ENCODE results near the gene MYPN.

The MYPN gene

DNA sequence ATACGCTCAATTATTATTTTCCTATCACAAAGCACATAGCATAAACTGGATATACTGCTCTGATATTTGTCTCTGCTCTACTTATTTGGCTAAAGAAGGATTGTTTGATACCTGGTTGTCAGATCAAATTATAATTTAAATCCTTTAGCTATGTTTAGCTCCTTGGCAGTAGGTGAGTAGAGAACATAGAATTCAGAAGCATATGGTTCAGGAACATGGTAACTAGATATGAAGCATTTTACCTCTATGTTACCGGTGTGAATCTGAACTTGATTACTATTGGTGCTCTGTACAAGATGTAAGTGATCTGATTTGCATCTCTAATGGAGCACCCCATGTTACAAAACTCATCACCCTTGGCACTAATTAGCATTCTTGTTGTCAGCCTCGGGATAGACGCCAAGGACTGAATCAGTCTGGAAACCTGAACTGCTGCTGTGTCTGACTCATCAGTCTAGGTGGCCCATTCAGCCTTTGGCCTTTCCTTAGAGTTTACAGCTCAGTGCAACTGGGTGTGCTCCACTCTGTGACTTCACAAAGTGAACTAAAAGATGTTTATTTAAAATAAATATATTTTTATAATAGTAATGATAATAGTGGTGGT lies 12.3 kb upstream of the MYPN start:
- no peak overlapping the region for H3K4me3 ChIP-seq (ENCODE audit: low read depth, low read length)
- no peaks in the 10 kb centered on the region for H3K27me3 ChIP-seq (ENCODE audit: control insufficient read depth, insufficient read depth, low read length)
- no peak overlapping the region for H3K9ac ChIP-seq (ENCODE audit: low read depth, low read length)
- no peaks in the 10 kb centered on the region for H3K9me3 ChIP-seq (ENCODE audit: control insufficient read depth, insufficient read depth, low read length)
- H3K36me3 ChIP-seq (ENCODE audit: control insufficient read depth, insufficient read depth, low read length) = no peaks in the 10 kb centered on the region
- no peaks in the 10 kb centered on the region for H3K4me1 ChIP-seq (ENCODE audit: control insufficient read depth, insufficient read depth, low read length)

GRCh38 chr10:68099736-68100135 lies 9.6 kb upstream of the MYPN start:
- no peaks in the 10 kb centered on the region for H3K27me3 ChIP-seq (ENCODE audit: control insufficient read depth, insufficient read depth, low read length)
- H3K4me3 ChIP-seq (ENCODE audit: low read depth, low read length) = no peak overlapping the region
- H3K9me3 ChIP-seq (ENCODE audit: control insufficient read depth, insufficient read depth, low read length) = no peaks in the 10 kb centered on the region
- H3K4me1 ChIP-seq (ENCODE audit: control insufficient read depth, insufficient read depth, low read length) = no peaks in the 10 kb centered on the region
- no peaks in the 10 kb centered on the region for H3K36me3 ChIP-seq (ENCODE audit: control insufficient read depth, insufficient read depth, low read length)
- no peak overlapping the region for H3K9ac ChIP-seq (ENCODE audit: low read depth, low read length)

DNA sequence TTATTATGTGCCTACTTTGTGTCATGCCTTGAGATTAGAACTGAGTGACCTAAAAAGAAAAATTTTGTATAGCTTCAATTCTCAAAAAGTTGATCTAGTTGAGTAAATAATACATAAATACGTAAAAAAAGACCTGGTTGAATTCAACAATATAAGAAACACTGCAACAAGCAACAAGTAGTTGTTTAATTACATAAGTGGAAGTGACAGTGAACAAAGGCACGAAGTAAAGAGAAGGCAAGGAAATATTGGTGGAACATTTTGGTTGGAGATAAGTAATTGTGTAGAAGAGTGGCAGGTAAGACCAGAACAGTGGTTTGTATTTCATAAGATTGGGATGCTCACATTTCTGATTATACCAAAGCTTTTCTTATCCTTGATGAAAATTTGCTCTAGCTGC lies 8.2 kb upstream of the MYPN start:
- no peaks in the 10 kb centered on the region for H3K27me3 ChIP-seq (ENCODE audit: control insufficient read depth, insufficient read depth, low read length)
- H3K4me3 ChIP-seq (ENCODE audit: low read depth, low read length) = no peak overlapping the region
- H3K4me1 ChIP-seq (ENCODE audit: control insufficient read depth, insufficient read depth, low read length) = no peaks in the 10 kb centered on the region
- H3K36me3 ChIP-seq (ENCODE audit: control insufficient read depth, insufficient read depth, low read length) = no peaks in the 10 kb centered on the region
- no peak overlapping the region for H3K9ac ChIP-seq (ENCODE audit: low read depth, low read length)
- H3K9me3 ChIP-seq (ENCODE audit: control insufficient read depth, insufficient read depth, low read length) = no peaks in the 10 kb centered on the region

- no peaks in the 10 kb centered on the region for H3K36me3 ChIP-seq (ENCODE audit: control insufficient read depth, insufficient read depth, low read length)
- no peak overlapping the region for H3K9ac ChIP-seq (ENCODE audit: low read depth, low read length)
- no peaks in the 10 kb centered on the region for H3K9me3 ChIP-seq (ENCODE audit: control insufficient read depth, insufficient read depth, low read length)
- H3K4me1 ChIP-seq (ENCODE audit: control insufficient read depth, insufficient read depth, low read length) = no peaks in the 10 kb centered on the region
- H3K4me3 ChIP-seq (ENCODE audit: low read depth, low read length) = no peak overlapping the region
- no peaks in the 10 kb centered on the region for H3K27me3 ChIP-seq (ENCODE audit: control insufficient read depth, insufficient read depth, low read length)
Measured at GRCh38 chr10:68103261-68103878, 5.9 kb upstream of the MYPN start.

GRCh38 chr10:68103901-68104300 lies 5.4 kb upstream of the MYPN start:
- H3K27me3 ChIP-seq (ENCODE audit: control insufficient read depth, insufficient read depth, low read length) = no peaks in the 10 kb centered on the region
- H3K9ac ChIP-seq (ENCODE audit: low read depth, low read length) = no peak overlapping the region
- no peak overlapping the region for H3K4me3 ChIP-seq (ENCODE audit: low read depth, low read length)
- H3K36me3 ChIP-seq (ENCODE audit: control insufficient read depth, insufficient read depth, low read length) = no peaks in the 10 kb centered on the region
- H3K9me3 ChIP-seq (ENCODE audit: control insufficient read depth, insufficient read depth, low read length) = no peaks in the 10 kb centered on the region
- no peaks in the 10 kb centered on the region for H3K4me1 ChIP-seq (ENCODE audit: control insufficient read depth, insufficient read depth, low read length)

GRCh38 chr10:68105820-68106219 lies 3.5 kb upstream of the MYPN start:
- Histone ChIP-seq H3K36me3 (ENCODE audit: control insufficient read depth, insufficient read depth, low read length) (no peaks in the 10 kb centered on the region), H3K9ac (ENCODE audit: low read depth, low read length) (no peak overlapping the region), H3K4me3 (ENCODE audit: low read depth, low read length) (no peak overlapping the region), H3K4me1 (ENCODE audit: control insufficient read depth, insufficient read depth, low read length) (no peaks in the 10 kb centered on the region), H3K9me3 (ENCODE audit: control insufficient read depth, insufficient read depth, low read length) (no peaks in the 10 kb centered on the region), H3K27me3 (ENCODE audit: control insufficient read depth, insufficient read depth, low read length) (no peaks in the 10 kb centered on the region)

DNA sequence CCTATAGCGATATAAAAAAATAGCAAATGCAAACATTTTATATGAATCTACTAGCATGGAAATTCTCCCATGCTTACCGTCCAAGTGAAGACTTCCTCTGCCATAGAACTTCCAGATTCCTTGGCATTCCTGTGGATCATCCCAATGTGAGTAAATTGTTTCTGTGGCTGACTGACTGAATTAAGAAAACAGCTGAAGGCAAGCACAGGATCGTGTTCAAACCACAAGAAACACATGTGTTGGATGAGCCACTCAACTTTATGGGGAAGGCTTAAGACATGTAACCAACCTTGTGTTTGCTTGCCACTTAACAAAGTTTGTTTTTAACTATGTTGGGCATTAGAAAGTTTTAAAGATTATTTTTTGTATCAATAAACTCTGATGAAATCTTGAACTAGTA lies 2.6 kb upstream of the MYPN start:
- Histone ChIP-seq H3K4me1 (ENCODE audit: control insufficient read depth, insufficient read depth, low read length) (no peaks in the 10 kb centered on the region), H3K4me3 (ENCODE audit: low read depth, low read length) (no peak overlapping the region), H3K27me3 (ENCODE audit: control insufficient read depth, insufficient read depth, low read length) (no peaks in the 10 kb centered on the region), H3K36me3 (ENCODE audit: control insufficient read depth, insufficient read depth, low read length) (no peaks in the 10 kb centered on the region), H3K9me3 (ENCODE audit: control insufficient read depth, insufficient read depth, low read length) (no peaks in the 10 kb centered on the region), H3K9ac (ENCODE audit: low read depth, low read length) (no peak overlapping the region)

DNA sequence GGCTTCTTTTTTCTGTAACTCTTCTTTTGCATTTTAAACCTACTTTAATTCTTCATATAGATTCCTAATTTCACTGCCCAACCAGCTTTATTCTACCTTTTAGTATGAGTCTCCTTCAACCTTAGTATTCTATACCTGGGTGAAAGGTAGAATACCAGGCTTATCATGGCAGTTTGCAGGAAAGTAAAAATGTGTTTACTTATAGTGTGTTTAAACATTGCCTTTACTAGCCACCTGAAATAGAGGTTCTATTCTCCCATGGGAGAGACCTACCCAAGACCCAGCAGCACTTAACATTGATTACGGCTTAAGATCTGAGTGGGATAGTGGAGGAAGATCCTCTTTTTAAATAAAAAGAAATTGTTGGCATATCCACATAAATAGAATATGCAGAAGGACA lies 1.6 kb upstream of the MYPN start:
- Histone ChIP-seq H3K4me3 (ENCODE audit: low read depth, low read length) (no peak overlapping the region), H3K27me3 (ENCODE audit: control insufficient read depth, insufficient read depth, low read length) (no peaks in the 10 kb centered on the region), H3K9ac (ENCODE audit: low read depth, low read length) (no peak overlapping the region), H3K36me3 (ENCODE audit: control insufficient read depth, insufficient read depth, low read length) (no peaks in the 10 kb centered on the region), H3K9me3 (ENCODE audit: control insufficient read depth, insufficient read depth, low read length) (no peaks in the 10 kb centered on the region), H3K4me1 (ENCODE audit: control insufficient read depth, insufficient read depth, low read length) (no peaks in the 10 kb centered on the region)

- Histone ChIP-seq H3K9me3 (ENCODE audit: control insufficient read depth, insufficient read depth, low read length) (no peaks in the 10 kb centered on the region), H3K9ac (ENCODE audit: low read depth, low read length) (no peak overlapping the region), H3K36me3 (ENCODE audit: control insufficient read depth, insufficient read depth, low read length) (no peaks in the 10 kb centered on the region), H3K4me1 (ENCODE audit: control insufficient read depth, insufficient read depth, low read length) (no peaks in the 10 kb centered on the region), H3K4me3 (ENCODE audit: low read depth, low read length) (no peak overlapping the region), H3K27me3 (ENCODE audit: control insufficient read depth, insufficient read depth, low read length) (no peaks in the 10 kb centered on the region)
Measured at GRCh38 chr10:68108051-68108450, 1.2 kb upstream of the MYPN start.

- Histone ChIP-seq H3K4me1 (ENCODE audit: control insufficient read depth, insufficient read depth, low read length) (no peaks in the 10 kb centered on the region), H3K9ac (ENCODE audit: low read depth, low read length) (no peak overlapping the region), H3K4me3 (ENCODE audit: low read depth, low read length) (no peak overlapping the region), H3K36me3 (ENCODE audit: control insufficient read depth, insufficient read depth, low read length) (no peaks in the 10 kb centered on the region), H3K9me3 (ENCODE audit: control insufficient read depth, insufficient read depth, low read length) (no peaks in the 10 kb centered on the region), H3K27me3 (ENCODE audit: control insufficient read depth, insufficient read depth, low read length) (no peaks in the 10 kb centered on the region)
Measured at GRCh38 chr10:68108653-68109052, 635 bp upstream of the MYPN start.

- Histone ChIP-seq H3K9me3 (ENCODE audit: control insufficient read depth, insufficient read depth, low read length) (no peaks in the 10 kb centered on the region), H3K9ac (ENCODE audit: low read depth, low read length) (no peak overlapping the region), H3K27me3 (ENCODE audit: control insufficient read depth, insufficient read depth, low read length) (no peaks in the 10 kb centered on the region), H3K4me1 (ENCODE audit: control insufficient read depth, insufficient read depth, low read length) (no peaks in the 10 kb centered on the region), H3K4me3 (ENCODE audit: low read depth, low read length) (no peak overlapping the region), H3K36me3 (ENCODE audit: control insufficient read depth, insufficient read depth, low read length) (no peaks in the 10 kb centered on the region)
Measured at GRCh38 chr10:68110027-68110426, 739 bp downstream of the MYPN start.

- no peaks in the 10 kb centered on the region for H3K9me3 ChIP-seq (ENCODE audit: control insufficient read depth, insufficient read depth, low read length)
- no peaks in the 10 kb centered on the region for H3K27me3 ChIP-seq (ENCODE audit: control insufficient read depth, insufficient read depth, low read length)
- no peak overlapping the region for H3K4me3 ChIP-seq (ENCODE audit: low read depth, low read length)
- no peaks in the 10 kb centered on the region for H3K36me3 ChIP-seq (ENCODE audit: control insufficient read depth, insufficient read depth, low read length)
- no peaks in the 10 kb centered on the region for H3K4me1 ChIP-seq (ENCODE audit: control insufficient read depth, insufficient read depth, low read length)
- no peak overlapping the region for H3K9ac ChIP-seq (ENCODE audit: low read depth, low read length)
Measured at GRCh38 chr10:68111584-68111983, 2.3 kb downstream of the MYPN start.
